MM.1S (cell line): Measurements from ENCODE around the gene KAZALD1.

ENCODE experiments used
- DNase-seq: peaks from one replicate; pipeline ENCODE4 v3.0.0-alpha.2; 2015
- H2AFZ ChIP-seq: fragments of 300-600 bp; sonication (generic); 2 replicates; pipeline ENCODE4 v1.6.0; 2016; ENCODE audit warnings: antibody characterized with exemption, low read length
- H3F3A ChIP-seq: fragments of 300-600 bp; sonication (generic); 2 replicates; pipeline ENCODE4 v1.6.1; 2016; ENCODE audit warnings: mild to moderate bottlenecking, antibody characterized with exemption, low read length, moderate library complexity, mixed read lengths; ENCODE audit not compliant: insufficient read depth
- H3K27ac ChIP-seq: fragments of 300-600 bp; sonication (generic); 2 replicates; pipeline ENCODE4 v1.5.1; 2016; ENCODE audit warnings: mild to moderate bottlenecking, low read length
- H3K27me3 ChIP-seq: fragments of 300-600 bp; sonication (generic); replicated peaks from 2 replicates; pipeline ENCODE4 v1.6.0; 2016; ENCODE audit warnings: low read length; ENCODE audit not compliant: insufficient read depth
- H3K36me3 ChIP-seq: fragments of 300-600 bp; sonication (generic); replicated peaks from 2 replicates; pipeline ENCODE4 v1.6.1; 2016; ENCODE audit warnings: mild to moderate bottlenecking, low read length, mixed read lengths; ENCODE audit not compliant: insufficient read depth
- H3K4me1 ChIP-seq: fragments of 300-600 bp; sonication (generic); 2 replicates; pipeline ENCODE4 v1.6.1; 2016; ENCODE audit warnings: low read length, mixed read lengths
- H3K4me2 ChIP-seq: fragments of 300-600 bp; sonication (generic); 2 replicates; pipeline ENCODE4 v1.6.0; 2016; ENCODE audit warnings: low read depth, low read length
- H3K4me3 ChIP-seq: fragments of 300-600 bp; sonication (generic); 2 replicates; pipeline ENCODE4 v1.5.1; 2016; ENCODE audit warnings: low read length, mixed read lengths
- H3K79me2 ChIP-seq: fragments of 300-600 bp; sonication (generic); 2 replicates; pipeline ENCODE4 v1.6.1; 2016; ENCODE audit warnings: mixed run types, low read length, mixed read lengths
- H3K9ac ChIP-seq: fragments of 300-600 bp; sonication (generic); 2 replicates; pipeline ENCODE4 v1.6.1; 2016; ENCODE audit warnings: low read length, mixed read lengths
- H3K9me2 ChIP-seq: fragments of 300-600 bp; sonication (generic); replicated peaks from 2 replicates; pipeline ENCODE4 v1.6.1; 2016; ENCODE audit warnings: mild to moderate bottlenecking, low read length, mixed read lengths; ENCODE audit not compliant: insufficient read depth
- H3K9me3 ChIP-seq: fragments of 300-600 bp; sonication (generic); replicated peaks from 2 replicates; pipeline ENCODE4 v1.6.1; 2016; ENCODE audit warnings: mild to moderate bottlenecking, low read length, mixed read lengths; ENCODE audit not compliant: insufficient read depth
- H4K20me1 ChIP-seq: fragments of 300-600 bp; sonication (generic); 2 replicates; pipeline ENCODE4 v1.6.1; 2016; ENCODE audit warnings: mild to moderate bottlenecking, low read length, moderate library complexity, mixed read lengths; ENCODE audit not compliant: insufficient read depth
- CTCF ChIP-seq: fragments of 300-600 bp; sonication (generic); IDR thresholded peaks from 2 replicates; pipeline ENCODE4 v1.5.1; 2016; ENCODE audit warnings: antibody characterized with exemption, low read length, mixed read lengths
- EZH2 ChIP-seq: fragments of 300-600 bp; sonication (generic); optimal IDR thresholded peaks from 2 replicates; pipeline ENCODE3; 2017; ENCODE audit warnings: low read depth, mild to moderate bottlenecking, antibody characterized with exemption, low read length, mixed read lengths
- EZH2phosphoT487 ChIP-seq: fragments of 300-600 bp; sonication (generic); IDR thresholded peaks from 2 replicates; pipeline ENCODE4 v1.6.1; 2018; ENCODE audit warnings: antibody characterized with exemption, low read length

The KAZALD1 gene

DNA sequence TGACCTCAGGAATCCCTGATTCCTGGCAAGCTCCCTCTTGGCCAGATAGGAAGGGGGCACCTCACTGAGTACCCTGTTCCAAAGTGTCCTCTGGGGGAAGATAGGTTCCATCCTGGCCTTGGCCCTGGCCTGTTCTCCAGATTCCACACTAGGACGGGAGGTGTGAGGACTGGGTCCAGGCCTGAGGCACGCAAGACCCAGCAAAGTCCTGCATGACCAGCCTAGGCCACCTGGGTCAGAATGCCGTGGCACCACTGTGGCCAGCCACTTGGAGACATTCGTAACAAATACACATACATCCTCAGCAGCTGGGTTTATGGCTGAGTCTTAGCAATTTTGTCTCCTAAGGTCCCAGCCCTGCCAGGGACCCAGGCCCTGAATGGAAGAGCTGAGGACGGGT, 46.0 kb downstream of the KAZALD1 start:
- H3K9ac ChIP-seq = no peak overlapping the region
- H4K20me1 ChIP-seq = no peaks in the 10 kb centered on the region
- H2AFZ ChIP-seq = no peak overlapping the region
- peaks cover 18% of the 10 kb centered on the region; the same call in 1 of the 2 replicates for H3K27me3 ChIP-seq
- H3K36me3 ChIP-seq = no peaks in the 10 kb centered on the region
- no peak for DNase-seq
- no peaks in the 10 kb centered on the region for H3K79me2 ChIP-seq
- H3F3A ChIP-seq = no peaks in the 10 kb centered on the region
- H3K9me2 ChIP-seq = no peaks in the 10 kb centered on the region
- no peak overlapping the region for H3K4me2 ChIP-seq
- no peaks in the 10 kb centered on the region for H3K9me3 ChIP-seq
- no peak for TF ChIP-seq CTCF
- no peak for TF ChIP-seq EZH2phosphoT487
- no peak for TF ChIP-seq EZH2
- no peak overlapping the region for H3K27ac ChIP-seq
- no peak overlapping the region for H3K4me3 ChIP-seq
- no peaks in the 10 kb centered on the region for H3K4me1 ChIP-seq

GRCh38 chr10:101110856-101111523, 49.2 kb downstream of the KAZALD1 start:
- Histone ChIP-seq H3K79me2 (no peaks in the 10 kb centered on the region), H3K4me3 (no peak overlapping the region), H3K27ac (no peak overlapping the region), H3F3A (no peaks in the 10 kb centered on the region), H3K36me3 (no peaks in the 10 kb centered on the region), H3K4me2 (no peak overlapping the region), H4K20me1 (no peaks in the 10 kb centered on the region), H3K4me1 (no peaks in the 10 kb centered on the region), H2AFZ (no peak overlapping the region), H3K9me3 (no peaks in the 10 kb centered on the region), H3K9me2 (no peaks in the 10 kb centered on the region), H3K9ac (no peak overlapping the region), H3K27me3 (peaks cover 21% of the 10 kb centered on the region; the same call in 1 of the 2 replicates)
- no peak for DNase-seq
- TF ChIP-seq EZH2 (no peak), CTCF (no peak), EZH2phosphoT487 (no peak)

- no peak overlapping the region for H3K4me2 ChIP-seq
- no peaks in the 10 kb centered on the region for H3K79me2 ChIP-seq
- no peaks in the 10 kb centered on the region for H3K4me1 ChIP-seq
- no peak overlapping the region for H3K9ac ChIP-seq
- no peak overlapping the region for H3K4me3 ChIP-seq
- H3K9me3 ChIP-seq = no peaks in the 10 kb centered on the region
- TF ChIP-seq CTCF = no peak
- TF ChIP-seq EZH2 = no peak
- no peak for TF ChIP-seq EZH2phosphoT487
- H3K27ac ChIP-seq = no peak overlapping the region
- H3K9me2 ChIP-seq = no peaks in the 10 kb centered on the region
- H3F3A ChIP-seq = no peaks in the 10 kb centered on the region
- H3K36me3 ChIP-seq = no peaks in the 10 kb centered on the region
- H4K20me1 ChIP-seq = no peaks in the 10 kb centered on the region
- H3K27me3 ChIP-seq = peaks cover 21% of the 10 kb centered on the region; the same call in 1 of the 2 replicates
- no peak for DNase-seq
- H2AFZ ChIP-seq = no peak overlapping the region
These were observed 49.8 kb downstream of the KAZALD1 start for GRCh38 chr10:101111547-101111946.
